ENCODE data around the gene SECTM1.

DNA sequence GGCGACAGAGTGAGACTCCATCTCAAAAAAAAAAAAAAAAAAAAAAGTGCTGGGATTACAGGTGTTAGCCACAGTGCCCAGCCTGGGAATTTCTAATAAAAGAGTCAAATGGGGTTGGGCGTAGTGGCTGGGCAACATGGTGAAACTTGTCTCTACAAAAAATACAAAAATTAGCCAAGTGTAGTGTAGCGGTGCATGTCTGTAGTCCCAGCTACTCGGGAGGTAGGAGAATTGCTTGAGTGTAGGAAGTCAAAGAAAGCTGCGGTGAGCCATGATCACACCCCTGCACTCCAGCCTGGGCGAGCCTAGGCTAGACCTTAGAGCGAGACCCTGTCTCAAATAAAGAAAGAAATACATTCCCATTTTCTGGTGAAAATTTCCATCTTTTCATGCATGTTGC is 35.6 kb upstream of the SECTM1 start:
- TF ChIP-seq, protein P1, sequence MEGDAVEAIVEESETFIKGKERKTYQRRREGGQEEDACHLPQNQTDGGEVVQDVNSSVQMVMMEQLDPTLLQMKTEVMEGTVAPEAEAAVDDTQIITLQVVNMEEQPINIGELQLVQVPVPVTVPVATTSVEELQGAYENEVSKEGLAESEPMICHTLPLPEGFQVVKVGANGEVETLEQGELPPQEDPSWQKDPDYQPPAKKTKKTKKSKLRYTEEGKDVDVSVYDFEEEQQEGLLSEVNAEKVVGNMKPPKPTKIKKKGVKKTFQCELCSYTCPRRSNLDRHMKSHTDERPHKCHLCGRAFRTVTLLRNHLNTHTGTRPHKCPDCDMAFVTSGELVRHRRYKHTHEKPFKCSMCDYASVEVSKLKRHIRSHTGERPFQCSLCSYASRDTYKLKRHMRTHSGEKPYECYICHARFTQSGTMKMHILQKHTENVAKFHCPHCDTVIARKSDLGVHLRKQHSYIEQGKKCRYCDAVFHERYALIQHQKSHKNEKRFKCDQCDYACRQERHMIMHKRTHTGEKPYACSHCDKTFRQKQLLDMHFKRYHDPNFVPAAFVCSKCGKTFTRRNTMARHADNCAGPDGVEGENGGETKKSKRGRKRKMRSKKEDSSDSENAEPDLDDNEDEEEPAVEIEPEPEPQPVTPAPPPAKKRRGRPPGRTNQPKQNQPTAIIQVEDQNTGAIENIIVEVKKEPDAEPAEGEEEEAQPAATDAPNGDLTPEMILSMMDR (IDR thresholded peaks at IDR 0.05), result no peak
- no peak for TF ChIP-seq POLR2A (IDR thresholded peaks at IDR 0.05)

All from right lobe of liver (tissue), 4 donors.